ENCODE results near the gene PRIMA1.
"Not testable (repeated sequence)": the region's sequence is repeated elsewhere in the genome, so short reads cannot be mapped to it uniquely, and the experiment has no call there.

PRIMA1 gene

GRCh38 chr14:93788293-93788542 lies at the start of gene PRIMA1:
PRIMA1 (minus strand) TSS chr14:93788485; CDS start chr14:93787718, 767 bp downstream.
- DNase-seq = peak; percentile 18

- DNase-seq = no peak
These were observed 46.5 kb upstream of the PRIMA1 start for GRCh38 chr14:93834699-93835371.

DNA sequence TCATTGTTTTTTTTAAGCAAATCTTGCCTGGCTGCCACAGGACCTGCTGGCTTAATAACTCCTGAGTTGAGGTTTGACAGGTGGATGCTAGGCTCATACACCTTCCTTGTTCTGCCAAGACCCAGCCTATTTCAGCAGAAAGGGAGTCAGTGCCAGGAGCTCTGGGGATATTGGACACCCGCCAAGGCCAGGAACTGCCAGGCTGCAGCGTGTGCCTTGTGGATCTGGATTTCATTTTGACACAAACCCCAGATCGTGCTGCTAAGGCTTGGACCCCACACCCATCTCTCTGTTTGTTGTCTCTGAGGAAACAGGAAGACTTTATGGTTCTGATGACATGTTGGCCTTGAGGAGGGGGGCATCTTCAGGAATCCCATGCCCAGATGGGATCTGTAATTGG lies 44.4 kb upstream of the PRIMA1 start:
- peak; percentile 82 for DNase-seq

- no peak for DNase-seq
These were observed 43.8 kb upstream of the PRIMA1 start for GRCh38 chr14:93832081-93832480.

GRCh38 chr14:93830753-93831461 lies 42.6 kb upstream of the PRIMA1 start:
- DNase-seq = no peak

DNA sequence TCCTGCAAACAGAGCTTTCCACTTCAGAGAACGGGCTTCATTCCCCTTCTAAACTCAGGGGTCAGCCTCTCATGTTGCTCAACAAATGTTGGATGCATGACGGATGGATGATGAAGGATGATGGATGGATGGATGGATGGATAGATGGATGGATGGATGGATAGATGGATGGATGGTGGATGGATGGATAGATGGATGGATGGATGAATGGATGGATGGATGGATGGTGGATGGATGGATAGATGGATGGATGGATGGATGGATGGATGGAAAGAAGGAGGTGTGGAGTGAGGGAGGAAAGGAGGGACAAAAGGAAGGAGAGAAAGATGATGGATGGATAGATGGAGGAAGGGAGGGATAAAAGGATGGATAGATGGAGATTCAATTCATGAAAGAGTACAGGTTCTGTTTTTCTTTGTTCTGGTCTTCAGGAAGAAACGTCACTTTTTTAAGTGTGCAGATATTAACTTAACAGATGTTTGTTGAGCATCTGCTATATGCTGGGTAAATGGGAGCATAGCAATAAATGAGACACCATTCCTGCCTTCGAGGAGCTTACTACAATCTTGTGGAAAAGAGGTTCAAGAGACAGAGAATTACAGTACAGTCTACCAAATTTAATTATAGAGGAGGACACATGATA lies 41.7 kb upstream of the PRIMA1 start:
- no peak for DNase-seq

DNA sequence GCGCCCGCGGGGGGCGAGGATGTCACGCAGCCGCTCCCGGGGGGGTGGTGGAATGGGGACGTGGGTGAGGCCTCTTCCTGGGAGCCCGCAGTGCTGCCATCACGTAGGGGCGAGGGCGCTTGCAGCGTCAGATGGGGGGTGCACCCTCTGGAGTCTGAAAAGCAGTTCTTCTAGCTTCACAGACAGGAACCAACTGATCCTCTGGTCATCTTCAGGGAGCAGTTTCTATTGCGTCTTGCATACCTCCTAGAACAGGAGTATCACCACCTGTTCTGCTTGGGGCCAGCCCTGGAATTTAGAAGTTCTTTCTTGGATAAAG lies 36.9 kb upstream of the PRIMA1 start:
- no peak for DNase-seq

DNA sequence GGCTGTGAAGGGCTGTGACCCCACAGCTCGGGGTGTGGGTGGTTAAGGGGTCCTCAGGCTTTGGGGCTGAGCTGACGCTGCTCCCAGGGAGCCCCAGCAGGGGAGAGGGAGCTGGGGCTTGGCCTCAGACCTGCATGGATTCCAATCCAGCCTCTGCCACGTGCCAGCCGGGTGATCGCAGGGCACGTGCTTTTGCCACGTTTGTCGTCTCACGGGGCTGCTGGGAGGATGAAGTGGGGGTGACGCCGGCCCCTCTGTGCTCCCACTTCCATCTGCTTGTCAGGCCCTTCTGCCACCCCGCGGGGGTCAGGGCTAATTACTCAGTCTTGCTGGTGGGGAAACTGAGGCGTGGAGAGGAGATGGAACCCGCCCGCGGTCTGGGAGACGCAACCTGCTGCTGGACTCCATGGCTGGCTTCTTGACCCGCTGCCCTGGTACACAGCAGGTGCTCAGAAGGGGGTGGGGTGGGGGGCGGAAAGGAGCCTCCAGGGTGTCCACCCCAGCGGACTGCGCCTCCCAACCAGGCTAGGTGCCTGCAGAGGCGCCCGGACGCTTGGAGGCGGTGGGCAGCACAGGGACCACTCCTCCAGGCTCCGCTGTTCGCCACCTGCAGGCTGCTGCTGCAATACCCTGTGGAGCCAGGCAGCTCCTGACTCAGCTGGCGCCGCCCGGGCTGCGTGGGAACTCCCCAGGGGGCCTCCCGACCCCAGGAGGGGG lies 36.4 kb upstream of the PRIMA1 start:
- peak; percentile 12 for DNase-seq

GRCh38 chr14:93824076-93824475 lies 35.8 kb upstream of the PRIMA1 start:
- DNase-seq = no peak

- DNase-seq = no peak
These were observed 32.8 kb upstream of the PRIMA1 start for GRCh38 chr14:93821051-93821450.

GRCh38 chr14:93818857-93819256 lies 30.6 kb upstream of the PRIMA1 start:
- DNase-seq = no peak

DNA sequence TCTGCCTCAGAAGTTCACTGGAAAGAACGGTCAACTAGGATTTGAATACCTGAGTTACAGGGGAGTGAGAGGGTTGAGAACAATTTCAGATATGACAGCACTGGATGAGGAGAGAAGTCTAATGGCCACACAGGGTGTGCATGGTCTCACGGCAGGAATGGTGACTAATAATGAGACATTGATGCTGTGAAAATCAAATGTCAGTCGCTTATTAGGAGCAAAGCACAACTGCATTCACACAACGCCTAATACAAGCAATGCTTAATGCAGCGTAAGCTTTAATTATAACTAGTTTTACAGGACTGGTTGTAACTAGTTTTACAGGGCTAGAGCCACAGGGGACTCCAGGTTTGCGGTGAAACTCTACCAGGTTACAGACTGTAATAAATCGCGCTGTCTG lies 23.4 kb upstream of the PRIMA1 start:
- DNase-seq = no peak

GRCh38 chr14:93811020-93811419 lies 22.7 kb upstream of the PRIMA1 start:
- no peak for DNase-seq

DNA sequence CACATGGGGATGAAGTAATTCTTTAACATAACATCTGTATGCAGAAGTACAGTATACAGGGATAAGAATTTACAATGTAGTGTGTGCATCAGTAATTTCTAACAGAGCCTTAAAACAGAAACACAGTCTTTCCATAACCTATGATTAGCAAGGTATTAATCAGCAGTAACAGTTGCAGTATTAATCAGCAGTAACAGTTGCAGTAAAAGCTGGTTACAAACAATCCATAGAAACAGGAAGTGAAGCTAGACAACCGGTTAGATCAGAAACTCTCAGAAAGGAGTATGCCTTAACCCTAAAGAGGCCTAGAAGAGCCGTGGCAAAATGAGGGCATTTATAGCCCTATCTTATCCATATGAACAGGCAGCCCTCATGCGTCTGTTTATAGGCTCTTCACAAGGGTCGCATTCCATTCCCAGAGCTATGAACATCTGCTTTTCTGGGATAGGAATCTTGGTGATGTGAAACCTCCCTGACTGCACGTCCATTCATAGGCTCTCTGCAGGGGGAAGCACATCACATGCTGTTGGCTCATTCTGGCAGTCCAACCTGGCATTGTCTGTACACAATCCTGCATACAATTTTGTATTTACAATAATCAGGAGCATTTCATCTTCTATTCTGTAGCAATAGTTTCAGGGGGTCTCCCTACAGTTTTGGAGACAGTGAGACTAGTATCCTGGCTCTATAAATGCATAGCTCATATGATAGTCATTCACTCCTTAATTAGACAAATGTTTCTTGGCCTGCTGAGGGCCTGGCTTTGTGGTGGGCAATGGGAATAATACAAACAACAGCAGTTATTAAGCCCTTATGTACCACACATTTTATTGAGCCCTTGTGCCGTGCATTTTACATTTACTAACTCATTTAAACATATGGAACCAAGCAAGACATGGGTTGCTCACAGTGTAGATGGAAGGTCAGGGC lies 21.5 kb upstream of the PRIMA1 start:
- DNase-seq = not testable (repeated sequence)

DNA sequence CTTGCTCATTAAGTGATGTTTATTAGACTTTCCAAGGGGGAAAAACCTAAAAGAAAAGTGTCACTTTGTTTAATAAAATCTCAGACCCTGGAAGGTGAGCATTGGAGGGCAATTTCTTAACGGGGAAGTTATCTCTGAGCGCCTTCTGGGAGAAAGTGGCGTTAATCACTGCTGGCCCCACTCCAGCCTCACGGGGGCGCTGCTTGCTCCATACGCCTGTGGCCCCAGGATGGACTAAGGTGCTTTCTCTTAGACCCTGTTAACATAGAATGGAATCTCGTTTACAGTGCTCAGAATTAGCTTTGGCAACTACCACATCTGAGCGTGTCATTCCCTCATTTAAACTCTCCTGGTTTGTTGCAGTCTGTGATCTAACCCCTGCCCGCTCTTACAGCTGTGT lies 16.4 kb upstream of the PRIMA1 start:
- no peak for DNase-seq

- no peak for DNase-seq
These were observed 15.4 kb upstream of the PRIMA1 start for GRCh38 chr14:93803408-93804318.

- DNase-seq = no peak
These were observed 12.0 kb upstream of the PRIMA1 start for GRCh38 chr14:93799989-93800921.

- DNase-seq = no peak
These were observed 11.3 kb upstream of the PRIMA1 start for GRCh38 chr14:93799617-93799988.

GRCh38 chr14:93797536-93797935 lies 9.3 kb upstream of the PRIMA1 start:
- DNase-seq = no peak

DNA sequence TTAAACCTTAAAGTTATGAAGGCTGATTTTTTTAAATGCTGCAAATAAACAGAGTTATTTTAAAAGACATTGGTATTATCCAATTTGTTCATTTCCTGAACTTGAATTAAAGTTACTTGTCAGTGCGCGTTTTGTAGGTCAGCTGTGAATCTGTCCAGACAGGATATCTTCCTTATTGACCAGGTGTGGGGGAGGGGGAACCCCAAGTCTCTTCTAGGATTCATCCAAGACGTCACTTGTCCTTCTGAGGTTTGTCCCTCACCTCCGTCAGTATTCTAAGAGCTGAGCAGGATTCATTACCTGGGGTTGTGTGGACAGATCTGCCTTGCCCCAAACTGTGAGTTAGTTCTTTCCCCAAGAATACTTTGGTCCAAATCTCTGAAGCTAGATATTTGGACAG lies 8.8 kb upstream of the PRIMA1 start:
- DNase-seq = no peak

- DNase-seq = no peak
These were observed 6.5 kb upstream of the PRIMA1 start for GRCh38 chr14:93794756-93795155.

All from NCI-H1092 treated with DMSO at 0.1 percent for 48 hours (cell line).